Breast epithelium (tissue), 3 donors: ENCODE measurements around the gene SRPK3.

ENCODE experiments used
- CTCF ChIP-seq, 3 donors: fragments of 450-650 bp; IDR thresholded peaks; one replicate each; pipeline ENCODE4 v1.5.1; 2016 to 2017; ENCODE audit warnings: antibody characterized with exemption in 3 of 3, mild to moderate bottlenecking in 3 of 3, moderate library complexity in 3 of 3
- POLR2A ChIP-seq: fragments of 450-650 bp; IDR thresholded peaks from one replicate; pipeline ENCODE4 v1.6.1; 2016; ENCODE audit warnings: antibody characterized with exemption, mild to moderate bottlenecking, moderate library complexity
- POLR2AphosphoS5 ChIP-seq, 3 donors: sonication (generic); formaldehyde crosslinking; IDR thresholded peaks; one replicate each; pipeline ENCODE4 v1.6.1; 2017; ENCODE audit warnings: antibody characterized with exemption in 3 of 3

- TF ChIP-seq CTCF (IDR thresholded peaks at IDR 0.05) (no peak), POLR2A (no peak), POLR2AphosphoS5 (IDR thresholded peaks at IDR 0.05) (no peak)
Observed at GRCh38 chrX:153782313-153782712, 1.5 kb downstream of the SRPK3 start.
